ENCODE data around the gene PRICKLE2. TPM values are rescaled to one million over a fixed set of nuclear protein-coding genes. Genes with fewer than 3 reads are reported as not detected.

PRICKLE2 gene
- total RNA-seq, 1 experiment from 2014 or later = 5.6 TPM

GRCh38 chr3:64058566-64058965, 166.7 kb downstream of the PRICKLE2 start:
- CTCF ChIA-PET = no interaction called here
- TF ChIP-seq PRRX2 (CRISPR knock-in tag; IDR thresholded peaks at IDR 0.05) (no peak), TP53 (CRISPR knock-in tag; IDR thresholded peaks at IDR 0.05) (no peak), EMX1 (CRISPR knock-in tag; IDR thresholded peaks at IDR 0.05) (no peak), MAX (CRISPR knock-in tag; IDR thresholded peaks at IDR 0.05) (no peak), CREB1 (CRISPR knock-in tag; IDR thresholded peaks at IDR 0.05) (no peak), ZNF317 (CRISPR knock-in tag; IDR thresholded peaks at IDR 0.05; ENCODE audit: borderline replicate concordance, low read depth) (no peak)
- TF ChIP-seq, protein P1, sequence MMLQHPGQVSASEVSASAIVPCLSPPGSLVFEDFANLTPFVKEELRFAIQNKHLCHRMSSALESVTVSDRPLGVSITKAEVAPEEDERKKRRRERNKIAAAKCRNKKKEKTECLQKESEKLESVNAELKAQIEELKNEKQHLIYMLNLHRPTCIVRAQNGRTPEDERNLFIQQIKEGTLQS (CRISPR knock-in tag; conservative IDR thresholded peaks at IDR 0.05) = no peak
- TF ChIP-seq, protein P2, sequence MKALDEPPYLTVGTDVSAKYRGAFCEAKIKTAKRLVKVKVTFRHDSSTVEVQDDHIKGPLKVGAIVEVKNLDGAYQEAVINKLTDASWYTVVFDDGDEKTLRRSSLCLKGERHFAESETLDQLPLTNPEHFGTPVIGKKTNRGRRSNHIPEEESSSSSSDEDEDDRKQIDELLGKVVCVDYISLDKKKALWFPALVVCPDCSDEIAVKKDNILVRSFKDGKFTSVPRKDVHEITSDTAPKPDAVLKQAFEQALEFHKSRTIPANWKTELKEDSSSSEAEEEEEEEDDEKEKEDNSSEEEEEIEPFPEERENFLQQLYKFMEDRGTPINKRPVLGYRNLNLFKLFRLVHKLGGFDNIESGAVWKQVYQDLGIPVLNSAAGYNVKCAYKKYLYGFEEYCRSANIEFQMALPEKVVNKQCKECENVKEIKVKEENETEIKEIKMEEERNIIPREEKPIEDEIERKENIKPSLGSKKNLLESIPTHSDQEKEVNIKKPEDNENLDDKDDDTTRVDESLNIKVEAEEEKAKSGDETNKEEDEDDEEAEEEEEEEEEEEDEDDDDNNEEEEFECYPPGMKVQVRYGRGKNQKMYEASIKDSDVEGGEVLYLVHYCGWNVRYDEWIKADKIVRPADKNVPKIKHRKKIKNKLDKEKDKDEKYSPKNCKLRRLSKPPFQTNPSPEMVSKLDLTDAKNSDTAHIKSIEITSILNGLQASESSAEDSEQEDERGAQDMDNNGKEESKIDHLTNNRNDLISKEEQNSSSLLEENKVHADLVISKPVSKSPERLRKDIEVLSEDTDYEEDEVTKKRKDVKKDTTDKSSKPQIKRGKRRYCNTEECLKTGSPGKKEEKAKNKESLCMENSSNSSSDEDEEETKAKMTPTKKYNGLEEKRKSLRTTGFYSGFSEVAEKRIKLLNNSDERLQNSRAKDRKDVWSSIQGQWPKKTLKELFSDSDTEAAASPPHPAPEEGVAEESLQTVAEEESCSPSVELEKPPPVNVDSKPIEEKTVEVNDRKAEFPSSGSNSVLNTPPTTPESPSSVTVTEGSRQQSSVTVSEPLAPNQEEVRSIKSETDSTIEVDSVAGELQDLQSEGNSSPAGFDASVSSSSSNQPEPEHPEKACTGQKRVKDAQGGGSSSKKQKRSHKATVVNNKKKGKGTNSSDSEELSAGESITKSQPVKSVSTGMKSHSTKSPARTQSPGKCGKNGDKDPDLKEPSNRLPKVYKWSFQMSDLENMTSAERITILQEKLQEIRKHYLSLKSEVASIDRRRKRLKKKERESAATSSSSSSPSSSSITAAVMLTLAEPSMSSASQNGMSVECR (CRISPR knock-in tag; IDR thresholded peaks at IDR 0.05; ENCODE audit: borderline replicate concordance) = no peak
- POLR2A ChIA-PET = no interaction called here
- peaks cover 25% of the 10 kb centered on the region for H3K27me3 Mint-ChIP-seq (ENCODE audit: low read depth)
- no peak for ATAC-seq
- no peaks in the 10 kb centered on the region for H3K36me3 Mint-ChIP-seq
- H3K9me3 Mint-ChIP-seq = no peaks in the 10 kb centered on the region
- DNase-seq (ENCODE audit: low spot score) = no peak
- H3K4me1 Mint-ChIP-seq = peaks cover 15% of the 10 kb centered on the region
- H3K4me3 Mint-ChIP-seq = no peak overlapping the region
- no peak overlapping the region for H3K27ac Mint-ChIP-seq

- H3K36me3 Mint-ChIP-seq = no peaks in the 10 kb centered on the region
- H3K27me3 Mint-ChIP-seq (ENCODE audit: low read depth) = peaks cover 12% of the 10 kb centered on the region
- ATAC-seq (no peak), DNase-seq (ENCODE audit: low spot score) (no peak)
- H3K4me3 Mint-ChIP-seq = no peak overlapping the region
- CTCF ChIA-PET = interaction anchor here (0.6 kb wide), 1 partner anchor 32 kb away, joined by 6 read pairs; no protein-coding TSS in a partner anchor
- POLR2A ChIA-PET = no interaction called here
- TF ChIP-seq SMAD3 (CRISPR knock-in tag; IDR thresholded peaks at IDR 0.05; ENCODE audit: borderline replicate concordance) (no peak), EMX1 (CRISPR knock-in tag; IDR thresholded peaks at IDR 0.05) (no peak), FOXJ3 (CRISPR knock-in tag; IDR thresholded peaks at IDR 0.05; ENCODE audit: borderline replicate concordance) (no peak), SOX15 (CRISPR knock-in tag; IDR thresholded peaks at IDR 0.05) (no peak), ZBTB43 (CRISPR knock-in tag; IDR thresholded peaks at IDR 0.05) (no peak), JAZF1 (CRISPR knock-in tag; IDR thresholded peaks at IDR 0.05) (no peak)
- TF ChIP-seq, protein P3, sequence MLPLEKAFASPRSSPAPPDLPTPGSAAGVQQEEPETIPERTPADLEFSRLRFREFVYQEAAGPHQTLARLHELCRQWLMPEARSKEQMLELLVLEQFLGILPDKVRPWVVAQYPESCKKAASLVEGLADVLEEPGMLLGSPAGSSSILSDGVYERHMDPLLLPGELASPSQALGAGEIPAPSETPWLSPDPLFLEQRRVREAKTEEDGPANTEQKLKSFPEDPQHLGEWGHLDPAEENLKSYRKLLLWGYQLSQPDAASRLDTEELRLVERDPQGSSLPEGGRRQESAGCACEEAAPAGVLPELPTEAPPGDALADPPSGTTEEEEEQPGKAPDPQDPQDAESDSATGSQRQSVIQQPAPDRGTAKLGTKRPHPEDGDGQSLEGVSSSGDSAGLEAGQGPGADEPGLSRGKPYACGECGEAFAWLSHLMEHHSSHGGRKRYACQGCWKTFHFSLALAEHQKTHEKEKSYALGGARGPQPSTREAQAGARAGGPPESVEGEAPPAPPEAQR (CRISPR knock-in tag; IDR thresholded peaks at IDR 0.05) = no peak
- 0 out of 2 replicates have a peak, but pooled peaks cover 3% of the 10 kb centered on the region for H3K4me1 Mint-ChIP-seq
- no peaks in the 10 kb centered on the region for H3K9me3 Mint-ChIP-seq
- no peak overlapping the region for H3K27ac Mint-ChIP-seq
These were observed 168.0 kb downstream of the PRICKLE2 start for GRCh38 chr3:64057231-64057630.

DNA sequence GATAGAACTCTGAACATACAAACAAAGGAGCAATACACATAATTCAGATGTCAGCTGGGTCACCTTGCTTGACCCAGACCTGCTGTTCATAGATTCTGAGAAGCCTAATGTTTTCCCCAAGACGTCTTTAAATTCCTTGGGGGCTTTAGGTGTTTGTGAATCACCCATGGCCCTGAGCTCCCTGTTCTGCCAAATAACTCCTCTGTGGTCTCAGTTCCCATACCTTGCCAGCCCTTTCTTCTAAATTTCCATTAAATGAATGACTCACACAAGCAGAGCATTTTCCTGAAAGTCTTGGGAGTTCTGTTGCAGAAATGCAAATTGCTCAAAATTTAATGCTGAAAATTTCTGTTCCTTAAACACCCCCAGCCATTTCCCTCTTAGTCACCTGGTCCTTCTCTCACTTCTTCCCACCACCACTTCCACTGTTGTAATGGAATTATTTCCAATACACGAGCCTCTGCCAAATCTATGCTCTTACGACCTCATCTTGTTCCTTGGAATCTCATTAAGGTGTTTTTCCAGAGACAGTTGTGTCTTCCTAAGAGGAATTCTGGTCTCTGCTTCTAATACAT, 168.6 kb downstream of the PRICKLE2 start:
- Mint-ChIP-seq H3K4me1 (0 out of 2 replicates have a peak, but pooled peaks cover 1% of the 10 kb centered on the region), H3K4me3 (no peak overlapping the region), H3K9me3 (no peaks in the 10 kb centered on the region), H3K27ac (no peak overlapping the region; the same call in 1 of the 2 replicates), H3K27me3 (ENCODE audit: low read depth) (peaks cover 7% of the 10 kb centered on the region), H3K36me3 (no peaks in the 10 kb centered on the region)
- ChIA-PET POLR2A (interaction anchor here (0.6 kb wide), 1 partner anchor 392 kb away, joined by 3 read pairs; no protein-coding TSS in a partner anchor), CTCF (interaction anchor here (0.6 kb wide), 1 partner anchor 33 kb away, joined by 6 read pairs; no protein-coding TSS in a partner anchor)
- ATAC-seq (no peak), DNase-seq (ENCODE audit: low spot score) (no peak)
- TF ChIP-seq GABPB1 (CRISPR knock-in tag; IDR thresholded peaks at IDR 0.05) (no peak), KAT7 (CRISPR knock-in tag; IDR thresholded peaks at IDR 0.05; ENCODE audit: borderline replicate concordance) (no peak), ATF6 (CRISPR knock-in tag; IDR thresholded peaks at IDR 0.05) (no peak)
- TF ChIP-seq, protein P4, sequence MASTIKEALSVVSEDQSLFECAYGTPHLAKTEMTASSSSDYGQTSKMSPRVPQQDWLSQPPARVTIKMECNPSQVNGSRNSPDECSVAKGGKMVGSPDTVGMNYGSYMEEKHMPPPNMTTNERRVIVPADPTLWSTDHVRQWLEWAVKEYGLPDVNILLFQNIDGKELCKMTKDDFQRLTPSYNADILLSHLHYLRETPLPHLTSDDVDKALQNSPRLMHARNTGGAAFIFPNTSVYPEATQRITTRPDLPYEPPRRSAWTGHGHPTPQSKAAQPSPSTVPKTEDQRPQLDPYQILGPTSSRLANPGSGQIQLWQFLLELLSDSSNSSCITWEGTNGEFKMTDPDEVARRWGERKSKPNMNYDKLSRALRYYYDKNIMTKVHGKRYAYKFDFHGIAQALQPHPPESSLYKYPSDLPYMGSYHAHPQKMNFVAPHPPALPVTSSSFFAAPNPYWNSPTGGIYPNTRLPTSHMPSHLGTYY (CRISPR knock-in tag; IDR thresholded peaks at IDR 0.05) = no peak
